Left renal pelvis (tissue), 4 donors: ENCODE data around the gene TEX51. TPM values are rescaled to one million over a fixed set of nuclear protein-coding genes. Genes with fewer than 3 reads are reported as not detected.

ENCODE experiments used
- DNase-seq, 4 donors: peaks; one replicate each; pipeline ENCODE4 v3.0.0-alpha.2; 2013; ENCODE audit warnings: low read depth in 4 of 4, low spot score in 3 of 4
- polyA plus RNA-seq, 4 donors: library from polyadenylated mRNA; unstranded; fragments of 120-200 nt; gene quantifications; one replicate each; pipeline ENCODE4 v1.2.1, GENCODE V29; 2013; ENCODE audit not compliant: insufficient read length in 4 of 4

Gene TEX51
- polyA plus RNA-seq, 4 donors: not detected

DNA sequence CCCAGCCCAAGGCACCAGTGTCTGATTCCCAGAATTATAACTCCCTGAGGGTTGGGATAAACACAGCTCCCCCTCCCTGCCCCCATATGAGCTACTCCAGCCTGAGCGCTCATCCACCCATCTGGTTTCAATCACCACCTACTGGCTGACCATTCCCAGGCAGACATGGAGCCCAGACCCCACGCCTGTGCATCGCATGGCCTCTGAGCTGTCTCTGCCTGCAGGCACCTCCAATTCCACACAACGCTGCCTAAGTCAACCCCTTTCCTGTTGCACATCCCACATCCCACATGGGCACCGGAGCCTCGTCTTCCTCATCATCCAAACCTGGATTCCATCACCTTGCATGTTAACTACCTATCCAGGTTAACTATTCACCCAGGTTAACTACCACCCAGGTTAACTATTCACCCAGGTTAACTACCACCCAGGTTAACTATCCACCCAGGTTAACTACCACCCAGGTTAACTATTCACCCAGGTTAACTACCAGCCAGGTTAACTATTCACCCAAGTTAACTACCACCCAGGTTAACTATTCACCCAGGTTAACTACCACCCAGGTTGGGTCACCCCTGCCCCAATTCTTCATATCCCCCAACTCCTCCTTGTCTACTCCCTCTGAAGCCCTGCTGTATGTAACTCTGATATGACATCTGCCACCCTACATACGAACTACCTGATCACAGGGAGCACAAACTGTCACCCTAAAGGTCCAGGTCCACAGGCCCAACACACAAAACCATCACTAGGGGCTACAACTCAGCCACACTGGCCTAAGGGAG is 47.8 kb downstream of the TEX51 start:
- DNase-seq: no peak

DNA sequence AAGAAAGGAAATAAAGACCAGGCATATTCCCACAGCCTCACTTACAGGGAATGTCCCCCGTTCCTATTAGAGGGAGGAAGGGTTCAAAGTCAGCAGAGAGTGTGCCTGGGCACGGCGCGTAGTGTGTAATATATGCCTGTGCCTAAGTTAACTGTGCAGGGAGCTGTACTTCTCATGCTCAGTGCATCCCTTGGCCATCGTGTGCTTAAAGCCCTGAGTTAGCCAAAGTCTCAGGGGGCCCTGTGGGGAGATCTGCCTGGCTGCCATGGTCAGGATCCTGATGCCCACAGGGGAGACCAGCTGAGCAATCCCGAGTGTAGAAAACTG is 48.4 kb downstream of the TEX51 start:
- DNase-seq: no peak

GRCh38 chr2:126949775-126950174 is 51.1 kb downstream of the TEX51 start:
- DNase-seq: no peak

- DNase-seq: no peak
Observed at GRCh38 chr2:126950504-126950903, 51.8 kb downstream of the TEX51 start.

Other genes starting within 250 kb of the TEX51 start
- gene GYPC, start 242.7 kb upstream of the TEX51 start, polyA plus RNA-seq: 100 to 1,000 TPM in 1 of 4 donors, 10 to 100 TPM in 3; 55.9 to 108 (median 56.8) TPM
- 100 to 1,000 TPM in 2 of 4 donors, 10 to 100 TPM in 2; 77.2 to 128 (median 93.0) TPM for gene BIN1, start 208.3 kb downstream of the TEX51 start, polyA plus RNA-seq